GM21390 (cell line): ENCODE data around the gene TCEAL9.
"Not testable (repeated sequence)": the region's sequence is repeated elsewhere in the genome, so short reads cannot be mapped to it uniquely, and the experiment has no call there.

Source experiments
- ATAC-seq: cut with Tn5 transposase; IDR thresholded peaks from one replicate; pipeline ENCODE4 v1.9.1; 2021; ENCODE audit not compliant: unreplicated experiment

The TCEAL9 gene

GRCh38 chrX:103356130-103356798 lies at the start of gene TCEAL9:
TSS of gene TCEAL9 (plus strand) at chrX:103356506. CDS start at chrX:103357685, 1,179 bp downstream.
- ATAC-seq, result no peak

- ATAC-seq, result no peak
Measured at GRCh38 chrX:103309860-103310554, 46.3 kb upstream of the TCEAL9 start.

- ATAC-seq, result peak; percentile 97
Measured at GRCh38 chrX:103310555-103311398, 45.5 kb upstream of the TCEAL9 start, which contains the start of gene BEX2. TSS of gene BEX2 (minus strand) at chrX:103310990. CDS start at chrX:103309976, 1,014 bp downstream.

- ATAC-seq, result no peak
Measured at GRCh38 chrX:103311399-103311780, 44.9 kb upstream of the TCEAL9 start.

GRCh38 chrX:103329991-103330390 lies 26.3 kb upstream of the TCEAL9 start, which contains the start of gene TCEAL7:
TSS of gene TCEAL7 (plus strand) at chrX:103330239. CDS start at chrX:103331404, 1,165 bp downstream.
- ATAC-seq, result no peak

GRCh38 chrX:103330681-103331288 lies 25.5 kb upstream of the TCEAL9 start:
- ATAC-seq, result no peak

GRCh38 chrX:103338663-103339062 lies 17.6 kb upstream of the TCEAL9 start:
- no peak for ATAC-seq

- ATAC-seq, result no peak
Measured at GRCh38 chrX:103343105-103343504, 13.2 kb upstream of the TCEAL9 start.

GRCh38 chrX:103344606-103345005 lies 11.7 kb upstream of the TCEAL9 start:
- no peak for ATAC-seq

GRCh38 chrX:103347682-103348397 lies 8.5 kb upstream of the TCEAL9 start:
- ATAC-seq, result no peak

- no peak for ATAC-seq
Measured at GRCh38 chrX:103356858-103357257, 552 bp downstream of the TCEAL9 start.

- ATAC-seq, result no peak
Measured at GRCh38 chrX:103357871-103358270, 1.6 kb downstream of the TCEAL9 start.

- not testable (repeated sequence) for ATAC-seq
Measured at GRCh38 chrX:103359605-103360004, 3.3 kb downstream of the TCEAL9 start.

- ATAC-seq, result no peak
Measured at GRCh38 chrX:103360092-103360491, 3.8 kb downstream of the TCEAL9 start.

- ATAC-seq, result no peak
Measured at GRCh38 chrX:103360916-103361315, 4.6 kb downstream of the TCEAL9 start.

GRCh38 chrX:103361798-103362197 lies 5.5 kb downstream of the TCEAL9 start:
- ATAC-seq, result no peak

- no peak for ATAC-seq
Measured at GRCh38 chrX:103362474-103362873, 6.2 kb downstream of the TCEAL9 start.

GRCh38 chrX:103363046-103363445 lies 6.7 kb downstream of the TCEAL9 start:
- ATAC-seq, result no peak

- no peak for ATAC-seq
Measured at GRCh38 chrX:103367502-103367901, 11.2 kb downstream of the TCEAL9 start.

- ATAC-seq, result no peak
Measured at GRCh38 chrX:103369479-103369878, 13.2 kb downstream of the TCEAL9 start.
